MM.1S (cell line): Measurements from ENCODE around the gene KCTD7.

Experiments
- DNase-seq: peaks from one replicate; pipeline ENCODE4 v3.0.0-alpha.2; 2015
- H2AFZ ChIP-seq: fragments of 300-600 bp; sonication (generic); 2 replicates; pipeline ENCODE4 v1.6.0; 2016; ENCODE audit warnings: antibody characterized with exemption, low read length
- H3F3A ChIP-seq: fragments of 300-600 bp; sonication (generic); 2 replicates; pipeline ENCODE4 v1.6.1; 2016; ENCODE audit warnings: mild to moderate bottlenecking, antibody characterized with exemption, low read length, moderate library complexity, mixed read lengths; ENCODE audit not compliant: insufficient read depth
- H3K27ac ChIP-seq: fragments of 300-600 bp; sonication (generic); 2 replicates; pipeline ENCODE4 v1.5.1; 2016; ENCODE audit warnings: mild to moderate bottlenecking, low read length
- H3K27me3 ChIP-seq: fragments of 300-600 bp; sonication (generic); replicated peaks from 2 replicates; pipeline ENCODE4 v1.6.0; 2016; ENCODE audit warnings: low read length; ENCODE audit not compliant: insufficient read depth
- H3K36me3 ChIP-seq: fragments of 300-600 bp; sonication (generic); replicated peaks from 2 replicates; pipeline ENCODE4 v1.6.1; 2016; ENCODE audit warnings: mild to moderate bottlenecking, low read length, mixed read lengths; ENCODE audit not compliant: insufficient read depth
- H3K4me1 ChIP-seq: fragments of 300-600 bp; sonication (generic); 2 replicates; pipeline ENCODE4 v1.6.1; 2016; ENCODE audit warnings: low read length, mixed read lengths
- H3K4me2 ChIP-seq: fragments of 300-600 bp; sonication (generic); 2 replicates; pipeline ENCODE4 v1.6.0; 2016; ENCODE audit warnings: low read depth, low read length
- H3K4me3 ChIP-seq: fragments of 300-600 bp; sonication (generic); 2 replicates; pipeline ENCODE4 v1.5.1; 2016; ENCODE audit warnings: low read length, mixed read lengths
- H3K79me2 ChIP-seq: fragments of 300-600 bp; sonication (generic); 2 replicates; pipeline ENCODE4 v1.6.1; 2016; ENCODE audit warnings: mixed run types, low read length, mixed read lengths
- H3K9ac ChIP-seq: fragments of 300-600 bp; sonication (generic); 2 replicates; pipeline ENCODE4 v1.6.1; 2016; ENCODE audit warnings: low read length, mixed read lengths
- H3K9me2 ChIP-seq: fragments of 300-600 bp; sonication (generic); replicated peaks from 2 replicates; pipeline ENCODE4 v1.6.1; 2016; ENCODE audit warnings: mild to moderate bottlenecking, low read length, mixed read lengths; ENCODE audit not compliant: insufficient read depth
- H3K9me3 ChIP-seq: fragments of 300-600 bp; sonication (generic); replicated peaks from 2 replicates; pipeline ENCODE4 v1.6.1; 2016; ENCODE audit warnings: mild to moderate bottlenecking, low read length, mixed read lengths; ENCODE audit not compliant: insufficient read depth
- H4K20me1 ChIP-seq: fragments of 300-600 bp; sonication (generic); 2 replicates; pipeline ENCODE4 v1.6.1; 2016; ENCODE audit warnings: mild to moderate bottlenecking, low read length, moderate library complexity, mixed read lengths; ENCODE audit not compliant: insufficient read depth
- EZH2 ChIP-seq: fragments of 300-600 bp; sonication (generic); optimal IDR thresholded peaks from 2 replicates; pipeline ENCODE3; 2017; ENCODE audit warnings: low read depth, mild to moderate bottlenecking, antibody characterized with exemption, low read length, mixed read lengths
- EZH2phosphoT487 ChIP-seq: fragments of 300-600 bp; sonication (generic); IDR thresholded peaks from 2 replicates; pipeline ENCODE4 v1.6.1; 2018; ENCODE audit warnings: antibody characterized with exemption, low read length
- TF ChIP-seq, protein P1 (sequence below): fragments of 300-600 bp; sonication (generic); IDR thresholded peaks from 2 replicates; pipeline ENCODE4 v1.5.1; 2016; ENCODE audit warnings: antibody characterized with exemption, low read length, mixed read lengths

Gene KCTD7

DNA sequence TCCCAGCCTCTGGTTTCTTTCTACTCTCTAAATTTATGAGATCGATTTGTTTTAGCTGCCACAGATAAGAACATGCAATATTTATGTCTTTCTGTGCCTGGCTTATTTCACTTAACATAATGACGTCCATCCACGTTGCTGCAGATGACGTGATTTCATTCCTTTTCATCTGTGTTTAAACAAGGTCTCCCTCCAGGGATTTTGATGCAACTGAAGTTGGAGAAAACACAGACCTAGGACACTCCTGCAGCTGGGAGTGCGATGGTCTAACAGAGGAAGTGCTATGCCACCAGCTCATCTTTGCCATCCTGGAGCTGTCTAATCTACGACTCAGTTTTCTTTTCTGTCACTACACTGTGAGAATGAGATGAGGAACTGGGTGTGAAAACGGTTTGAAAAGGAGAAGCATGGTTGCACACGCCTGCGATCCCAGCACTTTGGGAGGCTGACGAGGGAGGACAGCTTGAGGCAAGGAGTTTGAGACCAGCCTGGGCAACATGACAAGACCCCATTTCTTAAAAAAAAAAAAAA, 1.5 kb upstream of the KCTD7 start:
- Histone ChIP-seq H3K9ac (no peak overlapping the region), H3F3A (peaks cover 17% of the 10 kb centered on the region), H3K4me3 (peak overlapping the region; percentile 95; the same call in 1 of the 2 replicates), H3K79me2 (peaks cover 13% of the 10 kb centered on the region; the same call in 1 of the 2 replicates), H2AFZ (peak overlapping the region; percentile 77), H3K27me3 (0 out of 2 replicates have a peak, but pooled peaks cover 3% of the 10 kb centered on the region), H3K4me1 (peaks cover 25% of the 10 kb centered on the region), H3K36me3 (no peaks in the 10 kb centered on the region), H3K9me3 (no peaks in the 10 kb centered on the region), H4K20me1 (no peaks in the 10 kb centered on the region), H3K27ac (no peak overlapping the region), H3K9me2 (no peaks in the 10 kb centered on the region), H3K4me2 (peak overlapping the region; percentile 78; the same call in 1 of the 2 replicates)
- no peak for DNase-seq
- no peak for TF ChIP-seq EZH2

DNA sequence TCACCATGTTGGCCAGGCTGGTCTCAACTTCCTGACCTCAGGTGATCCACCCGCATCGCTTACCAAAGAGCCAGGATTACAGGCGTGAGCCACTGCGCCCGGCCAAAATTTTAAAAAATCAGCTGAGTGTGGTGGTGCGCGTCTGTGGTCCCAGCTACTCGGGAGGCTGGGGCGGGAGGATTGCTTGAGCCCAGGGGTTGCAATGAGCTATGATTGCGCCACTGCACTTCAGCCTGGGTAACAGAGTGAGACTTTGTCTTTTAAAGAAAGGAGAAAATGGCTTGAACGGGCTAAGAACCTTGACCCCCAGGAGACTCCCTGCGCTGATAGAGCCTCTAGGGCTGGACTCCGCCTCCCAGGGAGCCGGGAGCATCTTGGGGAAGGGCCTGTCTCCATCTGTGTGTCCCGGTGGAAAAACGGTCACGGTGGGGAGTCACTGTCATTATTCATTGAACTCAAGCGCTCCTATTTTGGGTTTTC, 760 bp upstream of the KCTD7 start:
- Histone ChIP-seq H3K9me3 (no peaks in the 10 kb centered on the region), H3K27ac (peak overlapping the region; percentile 72; the same call in 1 of the 2 replicates), H4K20me1 (no peaks in the 10 kb centered on the region), H3K79me2 (peaks cover 13% of the 10 kb centered on the region; the same call in 1 of the 2 replicates), H3K9ac (peak overlapping the region; percentile 80), H3F3A (peaks cover 17% of the 10 kb centered on the region), H3K36me3 (no peaks in the 10 kb centered on the region), H3K4me1 (peaks cover 25% of the 10 kb centered on the region), H3K27me3 (0 out of 2 replicates have a peak, but pooled peaks cover 3% of the 10 kb centered on the region), H3K4me2 (peak overlapping the region; percentile 78), H3K4me3 (peak overlapping the region; percentile 95), H3K9me2 (no peaks in the 10 kb centered on the region), H2AFZ (peak overlapping the region; percentile 77)
- no peak for DNase-seq
- TF ChIP-seq EZH2, result no peak
- no peak for TF ChIP-seq EZH2phosphoT487
- TF ChIP-seq, protein P1, sequence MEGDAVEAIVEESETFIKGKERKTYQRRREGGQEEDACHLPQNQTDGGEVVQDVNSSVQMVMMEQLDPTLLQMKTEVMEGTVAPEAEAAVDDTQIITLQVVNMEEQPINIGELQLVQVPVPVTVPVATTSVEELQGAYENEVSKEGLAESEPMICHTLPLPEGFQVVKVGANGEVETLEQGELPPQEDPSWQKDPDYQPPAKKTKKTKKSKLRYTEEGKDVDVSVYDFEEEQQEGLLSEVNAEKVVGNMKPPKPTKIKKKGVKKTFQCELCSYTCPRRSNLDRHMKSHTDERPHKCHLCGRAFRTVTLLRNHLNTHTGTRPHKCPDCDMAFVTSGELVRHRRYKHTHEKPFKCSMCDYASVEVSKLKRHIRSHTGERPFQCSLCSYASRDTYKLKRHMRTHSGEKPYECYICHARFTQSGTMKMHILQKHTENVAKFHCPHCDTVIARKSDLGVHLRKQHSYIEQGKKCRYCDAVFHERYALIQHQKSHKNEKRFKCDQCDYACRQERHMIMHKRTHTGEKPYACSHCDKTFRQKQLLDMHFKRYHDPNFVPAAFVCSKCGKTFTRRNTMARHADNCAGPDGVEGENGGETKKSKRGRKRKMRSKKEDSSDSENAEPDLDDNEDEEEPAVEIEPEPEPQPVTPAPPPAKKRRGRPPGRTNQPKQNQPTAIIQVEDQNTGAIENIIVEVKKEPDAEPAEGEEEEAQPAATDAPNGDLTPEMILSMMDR, result no peak

DNA sequence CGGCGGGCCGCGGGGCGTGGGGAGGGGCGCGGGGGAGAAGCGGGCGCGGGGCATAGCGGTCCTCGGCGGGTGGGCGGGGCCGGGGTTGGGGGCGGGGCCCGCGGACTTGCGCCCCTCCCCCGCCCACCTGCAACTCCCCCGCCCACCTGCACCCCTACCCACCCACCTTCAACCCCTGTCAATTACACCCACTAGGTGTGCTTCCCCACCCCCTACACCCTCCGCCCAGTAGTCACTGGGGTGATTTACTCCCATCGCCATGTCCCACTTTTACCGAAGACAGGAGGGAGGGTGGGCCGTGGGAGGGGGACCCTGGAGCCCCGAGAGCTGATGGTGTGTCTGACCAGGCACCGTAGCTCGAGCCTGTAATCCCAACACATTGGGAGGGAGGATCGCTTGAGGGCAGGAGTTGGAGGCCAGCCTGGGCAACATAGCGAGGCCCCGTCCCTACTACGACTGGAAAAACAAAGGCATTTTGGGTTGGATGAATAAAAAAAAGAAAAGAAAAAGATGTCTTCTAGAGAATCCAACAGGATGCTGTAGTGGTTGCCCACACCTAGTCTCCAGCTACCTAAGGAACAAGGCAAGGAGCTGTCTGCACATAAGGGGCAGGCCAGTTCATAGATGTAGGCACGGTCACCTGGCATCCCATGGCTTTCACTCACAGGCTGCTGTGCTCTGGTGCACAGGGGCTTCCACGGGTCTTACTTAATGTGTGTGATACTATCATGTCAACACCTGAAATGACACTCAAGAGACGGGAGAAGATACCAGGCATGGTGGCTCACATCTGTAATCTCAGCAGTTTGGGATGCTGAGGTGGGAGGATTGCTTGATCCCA, 761 bp downstream of the KCTD7 start:
- peak overlapping the region; percentile 50; the same call in 1 of the 2 replicates for H3K4me2 ChIP-seq
- H3K27ac ChIP-seq, result peak overlapping the region; percentile 56; the same call in 1 of the 2 replicates
- no peak for DNase-seq
- no peaks in the 10 kb centered on the region for H3K36me3 ChIP-seq
- H3K27me3 ChIP-seq, result 0 out of 2 replicates have a peak, but pooled peaks cover 3% of the 10 kb centered on the region
- no peak for TF ChIP-seq EZH2
- TF ChIP-seq EZH2phosphoT487, result no peak
- TF ChIP-seq, protein P1, result no peak
- H3K4me1 ChIP-seq, result peaks cover 25% of the 10 kb centered on the region
- H3K9me3 ChIP-seq, result no peaks in the 10 kb centered on the region
- H3K9ac ChIP-seq, result peak overlapping the region; percentile 64; the same call in 1 of the 2 replicates
- no peaks in the 10 kb centered on the region for H4K20me1 ChIP-seq
- H3K9me2 ChIP-seq, result no peaks in the 10 kb centered on the region
- H3F3A ChIP-seq, result peaks cover 17% of the 10 kb centered on the region
- peaks cover 13% of the 10 kb centered on the region; the same call in 1 of the 2 replicates for H3K79me2 ChIP-seq
- H3K4me3 ChIP-seq, result peak overlapping the region; percentile 67
- H2AFZ ChIP-seq, result peak overlapping the region; percentile 67; the same call in 1 of the 2 replicates
